Measurements from ENCODE around the gene LDLRAD1.

DNA sequence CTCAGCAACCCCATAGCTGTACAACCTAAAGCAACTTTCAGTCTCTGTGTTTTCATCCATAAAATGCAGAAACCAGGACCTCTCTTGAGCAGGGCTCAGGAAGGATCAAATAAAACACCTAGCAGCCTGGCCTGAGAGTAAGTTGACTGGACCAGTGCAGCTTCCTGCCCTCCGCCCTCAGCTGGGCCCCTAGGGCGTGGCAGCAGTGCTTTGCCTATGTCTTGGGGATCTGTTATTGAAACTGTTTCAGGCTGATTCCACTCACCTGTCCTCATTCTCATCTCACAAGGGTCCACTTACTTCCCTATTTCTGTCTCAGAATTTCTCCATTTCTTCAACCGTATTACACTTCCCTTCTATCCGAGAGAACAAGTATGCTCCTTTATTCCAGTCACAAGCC lies 54.5 kb downstream of the LDLRAD1 start:
- TF ChIP-seq, protein P1, sequence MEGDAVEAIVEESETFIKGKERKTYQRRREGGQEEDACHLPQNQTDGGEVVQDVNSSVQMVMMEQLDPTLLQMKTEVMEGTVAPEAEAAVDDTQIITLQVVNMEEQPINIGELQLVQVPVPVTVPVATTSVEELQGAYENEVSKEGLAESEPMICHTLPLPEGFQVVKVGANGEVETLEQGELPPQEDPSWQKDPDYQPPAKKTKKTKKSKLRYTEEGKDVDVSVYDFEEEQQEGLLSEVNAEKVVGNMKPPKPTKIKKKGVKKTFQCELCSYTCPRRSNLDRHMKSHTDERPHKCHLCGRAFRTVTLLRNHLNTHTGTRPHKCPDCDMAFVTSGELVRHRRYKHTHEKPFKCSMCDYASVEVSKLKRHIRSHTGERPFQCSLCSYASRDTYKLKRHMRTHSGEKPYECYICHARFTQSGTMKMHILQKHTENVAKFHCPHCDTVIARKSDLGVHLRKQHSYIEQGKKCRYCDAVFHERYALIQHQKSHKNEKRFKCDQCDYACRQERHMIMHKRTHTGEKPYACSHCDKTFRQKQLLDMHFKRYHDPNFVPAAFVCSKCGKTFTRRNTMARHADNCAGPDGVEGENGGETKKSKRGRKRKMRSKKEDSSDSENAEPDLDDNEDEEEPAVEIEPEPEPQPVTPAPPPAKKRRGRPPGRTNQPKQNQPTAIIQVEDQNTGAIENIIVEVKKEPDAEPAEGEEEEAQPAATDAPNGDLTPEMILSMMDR (IDR thresholded peaks at IDR 0.05): no peak
- no peak for TF ChIP-seq POLR2A (IDR thresholded peaks at IDR 0.05)
- no peak for TF ChIP-seq POLR2AphosphoS5 (IDR thresholded peaks at IDR 0.05)
